ENCODE results near the gene NBPF6. TPM values are rescaled to one million over a fixed set of nuclear protein-coding genes. Genes with fewer than 3 reads are reported as not detected.

NBPF6 gene
- polyA plus RNA-seq, 1 experiment = not detected

DNA sequence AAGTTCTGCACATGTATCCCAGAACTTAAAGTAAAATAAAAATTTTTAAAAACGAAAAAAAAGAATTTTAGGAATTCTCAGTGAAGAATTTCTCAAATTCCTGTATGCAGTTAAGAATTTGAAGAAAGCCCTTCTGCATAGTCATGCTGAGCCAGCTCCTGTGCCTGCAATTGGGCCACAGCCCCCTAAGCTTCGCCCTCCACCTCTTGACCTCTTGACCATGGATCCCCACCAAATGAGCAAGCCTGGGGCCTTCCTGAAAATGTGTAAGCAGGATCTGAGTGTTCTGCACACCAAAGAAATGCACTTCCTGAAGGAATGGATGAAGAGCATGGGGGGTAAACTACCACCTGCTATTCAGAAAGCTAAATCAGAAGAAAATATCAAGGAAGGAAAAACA, 52.0 kb downstream of the NBPF6 start:
- H3K27me3 ChIP-seq (ENCODE audit: control insufficient read depth, insufficient read depth, low read length) = no peaks in the 10 kb centered on the region
- DNase-seq (ENCODE audit: low read depth, low spot score) = no peak
- no peaks in the 10 kb centered on the region for H3K9me3 ChIP-seq (ENCODE audit: control insufficient read depth, insufficient read depth, low read length)
- POLR2A ChIA-PET = no interaction called here
- CTCF ChIA-PET = interaction anchor here (2.4 kb wide), 1 partner anchor 10 kb away, joined by 13 read pairs; no protein-coding TSS in a partner anchor
- no peak overlapping the region for H3K27ac ChIP-seq (ENCODE audit: low read depth, low read length)
- no peak overlapping the region for H3K4me3 ChIP-seq (ENCODE audit: low read depth, low read length)
- TF ChIP-seq, protein P1, sequence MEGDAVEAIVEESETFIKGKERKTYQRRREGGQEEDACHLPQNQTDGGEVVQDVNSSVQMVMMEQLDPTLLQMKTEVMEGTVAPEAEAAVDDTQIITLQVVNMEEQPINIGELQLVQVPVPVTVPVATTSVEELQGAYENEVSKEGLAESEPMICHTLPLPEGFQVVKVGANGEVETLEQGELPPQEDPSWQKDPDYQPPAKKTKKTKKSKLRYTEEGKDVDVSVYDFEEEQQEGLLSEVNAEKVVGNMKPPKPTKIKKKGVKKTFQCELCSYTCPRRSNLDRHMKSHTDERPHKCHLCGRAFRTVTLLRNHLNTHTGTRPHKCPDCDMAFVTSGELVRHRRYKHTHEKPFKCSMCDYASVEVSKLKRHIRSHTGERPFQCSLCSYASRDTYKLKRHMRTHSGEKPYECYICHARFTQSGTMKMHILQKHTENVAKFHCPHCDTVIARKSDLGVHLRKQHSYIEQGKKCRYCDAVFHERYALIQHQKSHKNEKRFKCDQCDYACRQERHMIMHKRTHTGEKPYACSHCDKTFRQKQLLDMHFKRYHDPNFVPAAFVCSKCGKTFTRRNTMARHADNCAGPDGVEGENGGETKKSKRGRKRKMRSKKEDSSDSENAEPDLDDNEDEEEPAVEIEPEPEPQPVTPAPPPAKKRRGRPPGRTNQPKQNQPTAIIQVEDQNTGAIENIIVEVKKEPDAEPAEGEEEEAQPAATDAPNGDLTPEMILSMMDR (IDR thresholded peaks at IDR 0.05; ENCODE audit: low read depth, low read length) = no peak

DNA sequence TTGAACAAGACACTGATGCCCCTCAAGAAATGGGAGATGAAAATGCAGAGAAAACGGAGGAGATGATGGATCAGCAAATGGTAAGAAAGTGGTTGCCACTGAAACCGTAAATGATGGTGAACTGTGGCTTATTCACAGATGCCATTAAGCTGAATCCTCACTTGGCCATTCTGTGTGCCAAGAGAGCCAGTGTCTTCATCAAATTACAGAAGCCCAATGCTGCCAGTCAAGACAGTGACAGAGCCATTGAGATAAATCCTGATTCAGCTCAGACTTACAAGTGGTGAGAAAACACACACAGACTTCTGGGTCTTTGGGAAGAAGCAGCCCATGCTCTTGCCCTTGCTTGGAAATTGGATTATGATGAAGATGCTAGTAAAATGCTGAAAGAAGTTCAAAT, 52.5 kb downstream of the NBPF6 start:
- DNase-seq (ENCODE audit: low read depth, low spot score) = no peak
- no peaks in the 10 kb centered on the region for H3K9me3 ChIP-seq (ENCODE audit: control insufficient read depth, insufficient read depth, low read length)
- POLR2A ChIA-PET = no interaction called here
- H3K27ac ChIP-seq (ENCODE audit: low read depth, low read length) = no peak overlapping the region
- no peaks in the 10 kb centered on the region for H3K27me3 ChIP-seq (ENCODE audit: control insufficient read depth, insufficient read depth, low read length)
- CTCF ChIA-PET = interaction anchor here (2.4 kb wide), 1 partner anchor 10 kb away, joined by 13 read pairs; no protein-coding TSS in a partner anchor
- no peak overlapping the region for H3K4me3 ChIP-seq (ENCODE audit: low read depth, low read length)
- TF ChIP-seq, protein P1 (IDR thresholded peaks at IDR 0.05; ENCODE audit: low read depth, low read length) = no peak

DNA sequence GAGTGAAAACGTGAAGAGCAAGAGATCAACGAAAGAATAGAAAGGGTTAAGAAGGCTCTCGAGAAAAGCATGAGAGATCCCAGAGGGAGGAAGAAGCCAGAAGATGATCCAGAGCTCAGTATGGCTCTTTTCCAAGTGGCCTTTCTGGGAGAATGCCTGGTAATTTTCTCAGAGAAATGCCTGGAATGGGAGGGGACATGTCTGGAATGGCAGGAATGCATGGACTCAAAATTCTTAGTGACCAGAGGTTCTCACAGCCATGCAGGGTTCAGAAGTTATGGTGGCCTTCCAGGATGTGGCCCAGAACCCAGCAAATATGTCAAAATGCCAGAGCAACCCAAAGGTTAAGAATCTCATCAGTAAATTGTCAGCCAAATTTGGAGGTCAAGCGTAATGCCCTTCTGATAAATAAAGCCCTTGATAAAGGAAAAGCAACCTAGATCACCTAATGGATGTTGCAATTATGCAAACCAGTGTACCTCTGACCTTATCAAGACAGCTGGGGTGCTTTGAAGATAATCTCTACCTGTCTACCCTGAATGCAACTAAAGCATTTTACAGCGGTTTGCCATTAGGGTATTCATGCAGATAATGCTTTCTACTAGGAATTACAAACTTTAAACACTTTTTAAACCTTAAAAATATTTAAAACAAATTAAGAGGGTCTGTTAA, 53.1 kb downstream of the NBPF6 start:
- DNase-seq (ENCODE audit: low read depth, low spot score) = peak; percentile 6
- TF ChIP-seq, protein P1 (IDR thresholded peaks at IDR 0.05; ENCODE audit: low read depth, low read length) = no peak
- no peaks in the 10 kb centered on the region for H3K27me3 ChIP-seq (ENCODE audit: control insufficient read depth, insufficient read depth, low read length)
- no peaks in the 10 kb centered on the region for H3K9me3 ChIP-seq (ENCODE audit: control insufficient read depth, insufficient read depth, low read length)
- ChIA-PET CTCF (interaction anchor here (0.7 to 2.4 kb wide), 2 partner anchors 9 to 17 kb away, joined by 6 to 13 read pairs; no protein-coding TSS in a partner anchor), POLR2A (no interaction called here)
- H3K4me3 ChIP-seq (ENCODE audit: low read depth, low read length) = no peak overlapping the region
- H3K27ac ChIP-seq (ENCODE audit: low read depth, low read length) = no peak overlapping the region

DNA sequence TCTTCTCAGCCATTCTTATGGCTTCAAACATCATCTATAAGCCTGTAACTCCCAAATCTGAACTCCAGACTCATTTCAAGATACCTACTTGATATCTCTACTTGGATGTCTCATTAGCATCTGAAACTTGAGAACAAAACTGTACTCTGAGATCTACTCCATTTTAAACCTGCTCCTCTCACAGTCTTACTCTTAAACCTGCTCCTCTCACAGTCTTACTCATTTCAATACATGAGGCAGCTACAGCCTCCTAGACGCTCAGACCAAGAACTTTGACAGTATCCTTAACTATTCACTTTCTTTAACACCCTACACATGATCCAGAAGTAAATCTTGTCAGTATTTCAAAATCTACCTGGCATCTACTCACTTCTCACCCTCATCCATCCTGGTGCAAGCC, 54.3 kb downstream of the NBPF6 start:
- TF ChIP-seq, protein P1 (IDR thresholded peaks at IDR 0.05; ENCODE audit: low read depth, low read length) = no peak
- POLR2A ChIA-PET = no interaction called here
- no peaks in the 10 kb centered on the region for H3K9me3 ChIP-seq (ENCODE audit: control insufficient read depth, insufficient read depth, low read length)
- no peaks in the 10 kb centered on the region for H3K27me3 ChIP-seq (ENCODE audit: control insufficient read depth, insufficient read depth, low read length)
- CTCF ChIA-PET = no interaction called here
- no peak for DNase-seq (ENCODE audit: low read depth, low spot score)
- H3K4me3 ChIP-seq (ENCODE audit: low read depth, low read length) = no peak overlapping the region
- H3K27ac ChIP-seq (ENCODE audit: low read depth, low read length) = no peak overlapping the region

DNA sequence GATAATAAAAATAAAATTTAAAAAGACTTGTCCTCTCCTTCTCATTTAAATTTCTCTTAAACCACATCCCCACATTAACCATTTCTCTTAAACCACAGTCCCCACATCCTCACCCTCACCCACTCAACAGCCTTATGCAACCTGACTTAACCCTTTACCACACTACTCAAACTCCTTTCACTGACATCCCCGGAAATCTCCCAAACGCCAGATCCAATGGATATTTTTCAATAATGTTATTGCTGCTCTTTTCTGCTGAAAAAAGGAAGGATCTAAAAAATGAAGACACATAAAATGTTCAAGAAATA, 55.6 kb downstream of the NBPF6 start:
- Histone ChIP-seq H3K4me3 (ENCODE audit: low read depth, low read length) (no peak overlapping the region), H3K27ac (ENCODE audit: low read depth, low read length) (no peak overlapping the region), H3K27me3 (ENCODE audit: control insufficient read depth, insufficient read depth, low read length) (no peaks in the 10 kb centered on the region), H3K9me3 (ENCODE audit: control insufficient read depth, insufficient read depth, low read length) (no peaks in the 10 kb centered on the region)
- POLR2A ChIA-PET = no interaction called here
- TF ChIP-seq, protein P1 (IDR thresholded peaks at IDR 0.05; ENCODE audit: low read depth, low read length) = no peak
- DNase-seq (ENCODE audit: low read depth, low spot score) = no peak
- CTCF ChIA-PET = interaction anchor here (0.6 to 1.3 kb wide), 2 partner anchors 54 to 137 kb away, joined by 3 to 10 read pairs; partner anchors contain the start of gene EEIG2
